ENCODE results near the gene RAB26. TPM values are rescaled to one million over a fixed set of nuclear protein-coding genes. Genes with fewer than 3 reads are reported as not detected.
"Not testable (repeated sequence)": the region's sequence is repeated elsewhere in the genome, so short reads cannot be mapped to it uniquely, and the experiment has no call there.

RAB26 gene
- total RNA-seq, 1 donor from 2014 or later, result 2.1 TPM

DNA sequence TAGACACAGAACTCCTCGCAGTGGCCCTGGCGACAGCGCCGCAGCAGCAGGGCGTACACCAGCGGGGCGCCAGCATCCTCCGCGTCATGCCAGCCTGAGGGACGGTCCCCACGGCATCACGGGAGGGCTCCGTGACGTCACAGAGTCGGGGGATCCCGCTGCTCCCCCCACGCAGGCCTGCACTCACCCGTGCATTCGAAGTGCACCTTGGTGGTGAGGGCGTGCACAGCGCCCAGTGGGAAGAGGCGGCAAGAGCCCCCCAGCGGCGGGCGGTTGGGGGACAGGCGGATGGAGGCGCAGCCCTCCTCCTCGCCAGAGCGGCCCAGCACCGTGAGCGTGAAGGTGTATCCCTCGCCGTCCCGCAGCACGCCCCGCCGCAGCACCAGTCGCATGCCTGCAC lies 42.2 kb upstream of the RAB26 start:
- not testable (repeated sequence) for H3K4me2 ChIP-seq; H3K4me1 ChIP-seq; H3K4me3 ChIP-seq; DNase-seq (ENCODE audit: low spot score); H3K27me3 ChIP-seq; H3K27me3 Mint-ChIP-seq (ENCODE audit: insufficient read depth, low read depth); H3K36me3 ChIP-seq; H3K27ac ChIP-seq; H3K27ac Mint-ChIP-seq; H3F3A ChIP-seq (ENCODE audit: low read depth); H3K4me3 Mint-ChIP-seq; H3K9me3 ChIP-seq (ENCODE audit: low read depth); H3K9me3 Mint-ChIP-seq; H3K9ac ChIP-seq; H4K20me1 ChIP-seq (ENCODE audit: low read depth); H3K4me1 Mint-ChIP-seq; H3K79me2 ChIP-seq (ENCODE audit: low read depth); H3K36me3 Mint-ChIP-seq; H2AFZ ChIP-seq (replicated peaks)

DNA sequence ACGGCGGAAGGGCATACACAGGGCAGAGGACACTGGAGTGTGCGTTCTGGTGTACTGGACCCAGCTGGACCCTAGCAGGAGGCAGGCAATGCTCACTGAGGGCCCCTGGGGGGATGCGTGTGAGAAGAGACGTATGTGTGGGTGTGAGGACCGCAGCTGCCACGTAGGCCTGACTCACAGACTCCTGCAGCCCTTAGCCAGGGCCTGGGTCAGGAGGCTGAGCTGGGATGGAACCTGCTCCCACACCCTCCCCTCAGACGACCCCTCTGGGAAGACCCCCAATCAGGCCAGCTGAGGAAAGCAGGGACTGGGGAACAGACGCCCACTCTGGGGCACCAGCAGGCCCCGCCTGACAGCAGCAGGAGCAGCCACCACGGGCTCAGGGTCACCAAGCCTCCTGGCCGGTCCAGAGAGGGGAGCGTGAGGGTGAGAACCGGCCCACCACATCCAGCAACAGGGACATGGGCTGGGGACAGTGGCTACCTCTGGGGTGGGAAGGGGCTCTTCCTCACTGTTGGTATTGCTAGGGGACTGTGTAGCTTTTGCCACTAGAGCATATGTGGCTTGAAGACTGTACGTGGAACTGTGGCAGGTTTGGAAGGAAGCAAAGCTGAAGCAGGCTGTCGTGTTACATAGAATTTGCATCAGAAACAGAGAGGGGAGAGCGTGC lies 41.2 kb upstream of the RAB26 start:
- H4K20me1 ChIP-seq (ENCODE audit: low read depth); H3K4me1 Mint-ChIP-seq; H3K27ac ChIP-seq; H3F3A ChIP-seq (ENCODE audit: low read depth); H3K27me3 Mint-ChIP-seq (ENCODE audit: insufficient read depth, low read depth); H3K9me3 ChIP-seq (ENCODE audit: low read depth); H2AFZ ChIP-seq (replicated peaks); H3K4me3 ChIP-seq; H3K27me3 ChIP-seq; DNase-seq (ENCODE audit: low spot score); H3K36me3 Mint-ChIP-seq; H3K9ac ChIP-seq; H3K4me2 ChIP-seq; H3K4me1 ChIP-seq; H3K9me3 Mint-ChIP-seq; H3K36me3 ChIP-seq; H3K79me2 ChIP-seq (ENCODE audit: low read depth); H3K4me3 Mint-ChIP-seq: not testable (repeated sequence)
- H3K27ac Mint-ChIP-seq, result peak overlapping the region; percentile 25

DNA sequence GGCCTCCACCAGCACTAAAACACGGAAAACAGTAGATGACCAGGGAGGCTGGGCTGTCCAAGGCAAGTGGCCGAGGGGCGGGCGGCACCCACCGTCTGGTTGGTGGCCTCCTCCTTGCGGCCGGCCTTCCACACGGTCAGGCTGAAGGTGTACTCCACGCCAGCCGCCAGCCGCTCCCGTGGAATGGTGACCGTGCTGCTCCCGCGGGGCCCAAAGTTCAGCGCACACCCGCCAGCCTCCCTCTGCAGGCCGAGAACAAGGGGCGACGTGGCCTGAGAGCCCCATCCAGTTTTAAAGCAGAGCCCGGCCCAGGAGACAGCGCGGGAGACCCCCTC lies 40.7 kb upstream of the RAB26 start:
- H2AFZ ChIP-seq (replicated peaks); H3K27me3 ChIP-seq; H3K4me1 ChIP-seq; H3K9me3 ChIP-seq (ENCODE audit: low read depth); H4K20me1 ChIP-seq (ENCODE audit: low read depth); H3K27me3 Mint-ChIP-seq (ENCODE audit: insufficient read depth, low read depth); H3K4me1 Mint-ChIP-seq; H3K4me3 Mint-ChIP-seq; H3K9me3 Mint-ChIP-seq; H3K4me3 ChIP-seq; H3K36me3 ChIP-seq; DNase-seq (ENCODE audit: low spot score); H3F3A ChIP-seq (ENCODE audit: low read depth); H3K27ac ChIP-seq; H3K36me3 Mint-ChIP-seq; H3K9ac ChIP-seq; H3K4me2 ChIP-seq; H3K79me2 ChIP-seq (ENCODE audit: low read depth): not testable (repeated sequence)
- peak overlapping the region; percentile 25 for H3K27ac Mint-ChIP-seq

DNA sequence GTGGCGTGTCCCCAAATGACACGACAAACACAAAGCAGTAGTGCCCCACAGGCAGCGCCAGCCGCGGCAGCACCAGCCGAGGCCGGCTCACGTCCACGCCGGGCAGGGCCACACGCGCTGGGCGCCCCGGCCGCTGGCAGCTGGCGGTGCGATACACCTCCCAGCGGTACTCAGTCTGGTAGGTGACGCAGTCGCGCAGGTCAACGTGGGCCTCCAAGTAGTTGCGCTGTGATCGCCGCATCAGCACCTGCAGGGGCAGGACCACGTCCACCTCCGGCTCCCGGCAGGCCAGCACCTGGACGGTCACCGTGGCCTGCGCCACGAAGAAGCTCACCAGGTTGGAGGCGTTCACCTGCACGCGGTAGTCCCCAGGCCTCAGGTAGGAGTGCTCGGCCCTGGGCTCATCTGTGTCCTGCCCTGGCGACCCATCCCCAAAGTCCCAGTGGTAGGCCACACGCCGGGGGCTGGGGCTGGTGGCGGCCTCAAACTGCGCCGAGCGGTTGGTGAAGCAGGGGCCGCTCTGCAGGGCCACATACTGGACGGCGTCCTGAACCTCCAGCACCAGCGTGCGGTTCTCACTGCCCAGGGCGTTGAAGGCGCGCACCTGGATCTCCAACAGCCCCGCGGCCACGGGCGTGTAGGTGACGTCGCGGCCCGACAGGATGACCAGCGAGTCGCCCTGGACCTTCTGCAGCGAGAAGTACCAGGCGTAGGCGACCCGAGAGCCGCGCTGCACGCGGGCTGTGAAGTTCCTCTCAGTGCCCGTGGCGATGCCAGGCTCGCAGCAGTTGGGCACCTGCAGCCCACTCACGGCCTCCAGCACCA lies 39.8 kb upstream of the RAB26 start:
- not testable (repeated sequence) for H3K4me3 Mint-ChIP-seq; H3K4me1 ChIP-seq; H3K9me3 ChIP-seq (ENCODE audit: low read depth); H3K36me3 ChIP-seq; H2AFZ ChIP-seq (replicated peaks); H4K20me1 ChIP-seq (ENCODE audit: low read depth); H3K36me3 Mint-ChIP-seq; H3K27ac ChIP-seq; H3K27ac Mint-ChIP-seq; H3K27me3 ChIP-seq; H3K27me3 Mint-ChIP-seq (ENCODE audit: insufficient read depth, low read depth); H3K9me3 Mint-ChIP-seq; H3K9ac ChIP-seq; H3K79me2 ChIP-seq (ENCODE audit: low read depth); H3K4me2 ChIP-seq; H3K4me3 ChIP-seq; DNase-seq (ENCODE audit: low spot score); H3K4me1 Mint-ChIP-seq; H3F3A ChIP-seq (ENCODE audit: low read depth)

DNA sequence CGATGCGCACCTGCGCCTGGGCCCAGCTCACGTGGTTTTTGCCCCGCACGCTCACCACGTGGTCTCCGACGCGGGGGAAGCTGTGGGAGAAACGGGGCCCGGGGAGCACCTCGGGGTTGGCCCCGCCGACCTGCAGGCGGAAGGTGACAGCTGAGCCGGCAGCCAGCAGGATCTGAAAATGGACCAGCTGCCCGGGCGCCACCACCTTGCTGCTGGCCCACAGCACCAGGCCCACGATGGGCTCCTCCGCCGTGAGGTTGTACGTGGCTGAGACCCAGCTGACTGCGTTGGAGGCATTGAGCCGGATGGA lies 39.2 kb upstream of the RAB26 start:
- not testable (repeated sequence) for H3K4me1 ChIP-seq; H3K9me3 Mint-ChIP-seq; H3K4me1 Mint-ChIP-seq; H3K4me2 ChIP-seq; H3K9me3 ChIP-seq (ENCODE audit: low read depth); H3K27ac Mint-ChIP-seq; H3K36me3 ChIP-seq; H3K27me3 ChIP-seq; H3K79me2 ChIP-seq (ENCODE audit: low read depth); H3K27ac ChIP-seq; DNase-seq (ENCODE audit: low spot score); H3K36me3 Mint-ChIP-seq; H4K20me1 ChIP-seq (ENCODE audit: low read depth); H3F3A ChIP-seq (ENCODE audit: low read depth); H3K27me3 Mint-ChIP-seq (ENCODE audit: insufficient read depth, low read depth); H2AFZ ChIP-seq (replicated peaks); H3K4me3 Mint-ChIP-seq; H3K9ac ChIP-seq; H3K4me3 ChIP-seq

DNA sequence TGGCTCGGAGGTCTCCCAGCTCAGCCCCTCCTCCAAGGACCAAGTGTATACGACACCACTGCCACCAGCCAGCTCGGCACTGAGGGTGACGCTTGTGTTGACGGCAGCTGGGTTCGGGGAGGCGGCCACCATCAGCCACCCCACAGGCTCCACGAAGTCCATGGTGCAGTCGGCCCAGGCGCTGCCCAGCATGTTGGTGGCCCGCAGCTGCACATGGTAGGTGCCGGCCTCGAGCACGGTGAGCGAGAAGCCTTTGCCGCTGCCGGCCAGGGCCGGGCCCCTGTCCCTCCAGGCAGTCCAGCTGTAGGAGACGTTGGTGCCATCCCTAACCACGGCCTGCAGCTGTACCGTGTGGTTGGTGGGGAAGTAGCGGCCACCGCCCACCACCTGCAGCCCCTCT lies 38.6 kb upstream of the RAB26 start:
- not testable (repeated sequence) for H3K4me3 ChIP-seq; H3F3A ChIP-seq (ENCODE audit: low read depth); H3K9me3 Mint-ChIP-seq

DNA sequence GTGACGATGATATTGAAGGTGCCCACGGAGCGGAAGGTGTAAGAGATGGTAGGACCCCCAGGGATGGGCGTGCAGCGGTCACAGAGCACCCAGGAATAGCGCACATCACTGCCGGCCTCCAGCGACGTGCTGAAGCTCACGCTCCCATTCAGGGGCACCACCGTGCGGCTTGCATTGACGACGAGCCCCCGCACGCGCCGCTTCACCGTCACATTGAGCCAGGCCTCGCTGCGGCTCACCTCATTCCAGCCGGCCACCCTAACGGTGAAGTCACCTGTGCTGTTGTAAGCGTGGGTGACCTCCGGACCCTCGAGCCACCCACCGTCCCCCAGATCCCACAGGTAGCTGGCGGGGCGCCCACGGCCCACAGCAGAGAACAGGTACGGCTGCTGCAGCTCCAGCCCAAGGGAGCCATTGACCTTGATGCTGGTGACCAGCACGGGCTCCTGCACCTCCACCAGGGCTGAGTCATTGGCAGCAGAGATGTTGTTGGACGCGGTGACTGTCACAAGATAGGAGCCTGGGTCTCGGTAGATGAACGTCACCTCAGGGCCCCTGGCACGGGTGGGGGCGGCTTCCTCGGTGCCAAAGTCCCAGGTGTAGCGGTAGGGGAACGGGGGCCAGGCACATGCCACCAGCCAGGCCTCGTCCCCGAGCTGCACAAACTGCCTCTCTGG lies 38.0 kb upstream of the RAB26 start:
- H3K4me3 ChIP-seq; H3K4me3 Mint-ChIP-seq; H4K20me1 ChIP-seq (ENCODE audit: low read depth); H3K9me3 ChIP-seq (ENCODE audit: low read depth); H3K79me2 ChIP-seq (ENCODE audit: low read depth); H3K36me3 Mint-ChIP-seq; H2AFZ ChIP-seq (replicated peaks); H3F3A ChIP-seq (ENCODE audit: low read depth); H3K27ac ChIP-seq; H3K4me1 ChIP-seq; H3K36me3 ChIP-seq; H3K9ac ChIP-seq; H3K27me3 Mint-ChIP-seq (ENCODE audit: insufficient read depth, low read depth); H3K27ac Mint-ChIP-seq; H3K9me3 Mint-ChIP-seq; H3K4me2 ChIP-seq; H3K4me1 Mint-ChIP-seq; DNase-seq (ENCODE audit: low spot score); H3K27me3 ChIP-seq: not testable (repeated sequence)

More for the DNA sequence above, 38.6 kb upstream of the RAB26 start:
- not testable (repeated sequence) for H3K9me3 ChIP-seq (ENCODE audit: low read depth); H3K36me3 Mint-ChIP-seq; H4K20me1 ChIP-seq (ENCODE audit: low read depth); H3K4me1 ChIP-seq; H3K27me3 Mint-ChIP-seq (ENCODE audit: insufficient read depth, low read depth); H3K79me2 ChIP-seq (ENCODE audit: low read depth); H3K27ac ChIP-seq; H3K4me1 Mint-ChIP-seq; H3K4me2 ChIP-seq; H3K27ac Mint-ChIP-seq; H3K9ac ChIP-seq; H3K27me3 ChIP-seq; H3K4me3 Mint-ChIP-seq; DNase-seq (ENCODE audit: low spot score); H3K36me3 ChIP-seq; H2AFZ ChIP-seq (replicated peaks)

DNA sequence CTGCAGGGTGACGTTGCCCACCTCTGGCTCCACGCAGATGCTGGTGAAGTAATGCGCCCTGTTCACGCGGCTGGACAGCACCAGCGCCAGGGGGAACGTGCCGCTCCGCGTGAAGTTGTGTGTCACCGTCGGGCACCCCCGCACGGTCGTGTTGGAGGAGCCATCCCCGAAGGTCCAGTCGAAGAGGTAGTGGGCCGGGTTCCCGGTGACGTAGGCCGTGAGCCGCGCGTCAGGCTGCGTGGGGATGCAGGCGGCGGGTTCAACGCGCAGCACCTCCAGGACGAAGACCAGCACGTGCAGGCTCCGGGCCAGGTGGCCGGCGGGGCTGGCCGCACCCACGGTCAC lies 37.4 kb upstream of the RAB26 start:
- not testable (repeated sequence) for H3K9ac ChIP-seq; H3K27ac Mint-ChIP-seq; H3K36me3 ChIP-seq; H3K4me3 ChIP-seq; H2AFZ ChIP-seq (replicated peaks); H3K4me1 Mint-ChIP-seq; H3K4me2 ChIP-seq; H3K4me3 Mint-ChIP-seq; H3F3A ChIP-seq (ENCODE audit: low read depth); H3K79me2 ChIP-seq (ENCODE audit: low read depth); H3K27ac ChIP-seq; H3K9me3 ChIP-seq (ENCODE audit: low read depth); H3K27me3 Mint-ChIP-seq (ENCODE audit: insufficient read depth, low read depth); H3K4me1 ChIP-seq; H4K20me1 ChIP-seq (ENCODE audit: low read depth); DNase-seq (ENCODE audit: low spot score); H3K36me3 Mint-ChIP-seq; H3K9me3 Mint-ChIP-seq; H3K27me3 ChIP-seq

Measured in neural progenitor cell (in vitro differentiated cells).